ENCODE measurements around the gene LRRC37A.
"Not testable (repeated sequence)": the region's sequence is repeated elsewhere in the genome, so short reads cannot be mapped to it uniquely, and the experiment has no call there.

- TF ChIP-seq CTCF (conservative IDR thresholded peaks at IDR 0.05; ENCODE audit: low read depth in 2 of 2); REST (IDR thresholded peaks at IDR 0.05; ENCODE audit: unreplicated experiment); EZH2 (IDR thresholded peaks at IDR 0.05; ENCODE audit: low read depth, unreplicated experiment); CREB1 (CRISPR knock-in tag; IDR thresholded peaks at IDR 0.05; ENCODE audit: low read depth); STAT1 (IDR thresholded peaks at IDR 0.05; ENCODE audit: unreplicated experiment); ZNF114 (CRISPR knock-in tag; IDR thresholded peaks at IDR 0.05); POLR2AphosphoS5 (IDR thresholded peaks at IDR 0.05; ENCODE audit: low read depth); EZH2phosphoT487 (IDR thresholded peaks at IDR 0.05; ENCODE audit: unreplicated experiment); NANOG (IDR thresholded peaks at IDR 0.05; ENCODE audit: borderline replicate concordance); ZNF462 (CRISPR knock-in tag; IDR thresholded peaks at IDR 0.05): not testable (repeated sequence)
Measured at GRCh38 chr17:46285500-46285899, 9.4 kb upstream of the LRRC37A start.

All from GM23338 (cell line).